Esophagus muscularis mucosa (tissue), 4 donors: ENCODE measurements around the gene CTNNA3. TPM values are rescaled to one million over a fixed set of nuclear protein-coding genes. Genes with fewer than 3 reads are reported as not detected.

Source experiments
- DNase-seq: peaks from one replicate; pipeline ENCODE4 v3.0.0-alpha.2; 2017; ENCODE audit errors: extremely low spot score
- H3K27ac ChIP-seq, 4 donors: fragments of 200-600 bp; sonication (generic); replicated peaks in 1 of 4; 1 replicate in 3 of 4; 2 replicates in 1 of 4; pipeline ENCODE4 v1.5.1; 2016 to 2019; ENCODE audit warnings: mild to moderate bottlenecking in 1 of 4
- H3K27me3 ChIP-seq, 4 donors: fragments of 200-600 bp; sonication (generic); one replicate each; pipeline versions ENCODE4 v1.5.1 to v1.6.0; 2016 to 2019
- H3K36me3 ChIP-seq, 4 donors: fragments of 200-600 bp; sonication (generic); one replicate each; pipeline ENCODE4 v1.5.1; 2016 to 2019
- H3K4me1 ChIP-seq, 4 donors: fragments of 200-600 bp; sonication (generic); one replicate each; pipeline ENCODE4 v1.5.1; 2016 to 2019
- H3K4me3 ChIP-seq, 4 donors: fragments of 200-600 bp; sonication (generic); 1 replicate in 2 of 4; 2 replicates in 2 of 4; pipeline ENCODE4 v1.5.1; 2016 to 2019; ENCODE audit warnings: mild to moderate bottlenecking in 4 of 4, moderate library complexity in 1 of 4
- H3K9me3 ChIP-seq, 4 donors: fragments of 200-600 bp; sonication (generic); 1 replicate in 3 of 4; 2 replicates in 1 of 4; pipeline ENCODE4 v1.5.1; 2016 to 2019
- EP300 ChIP-seq: sonication (generic); formaldehyde crosslinking; IDR thresholded peaks from one replicate; pipeline ENCODE4 v1.6.1; 2017; ENCODE audit warnings: antibody characterized with exemption
- POLR2A ChIP-seq: fragments of 450-650 bp; IDR thresholded peaks from one replicate; pipeline ENCODE4 v1.6.1; 2017; ENCODE audit warnings: antibody characterized with exemption, moderate library complexity, mild to moderate bottlenecking, low read depth
- POLR2AphosphoS5 ChIP-seq, 2 donors: sonication (generic); formaldehyde crosslinking; IDR thresholded peaks; one replicate each; pipeline ENCODE4 v1.6.1; 2017; ENCODE audit warnings: antibody characterized with exemption in 2 of 2
- WGBS: methylation state at CpG from one replicate; pipeline ENCODE4 v1.1.5; 2018; 5-methylcytosine and 5-hydroxymethylcytosine counted together
- intact Hi-C: fragments of 100-400 bp; cut with DNase I; formaldehyde crosslinking; loops from one replicate; pipeline ENCODE4 v1.15.1; 2023
- total RNA-seq, 4 donors: library from RNA; depleted of rRNA; stranded (reverse); fragments of >200 nt; gene quantifications; one replicate each; pipeline versions ENCODE4 v1.1.0 to v1.2.1, GENCODE V29; 2016
- TF ChIP-seq, protein P1 (sequence below), 3 experiments: fragments of 200-600 bp in 2 of 3; fragments of 450-650 bp in 1 of 3; sonication (generic) in 2 of 3; IDR thresholded peaks; one replicate each; pipeline ENCODE4 v1.5.1; 2017 to 2019; ENCODE audit warnings: antibody characterized with exemption in 3 of 3, mild to moderate bottlenecking in 2 of 3, moderate library complexity in 1 of 3

CTNNA3 gene
- total RNA-seq, 4 donors from 2014 or later: 5.1 to 27.8 (median 17.6) TPM

GRCh38 chr10:66192162-66192831 lies 1503.7 kb downstream of the CTNNA3 start:
- no peak for DNase-seq
- 71% methylated on average over 2 of the region's 2 CpGs for WGBS
- no peaks in the 10 kb centered on the region for H3K4me1 ChIP-seq
- H3K4me3 ChIP-seq: no peak overlapping the region
- no peak overlapping the region for H3K27ac ChIP-seq
- H3K27me3 ChIP-seq: no peaks in the 10 kb centered on the region
- intact Hi-C loops: no loop called here
- TF ChIP-seq, protein P1, sequence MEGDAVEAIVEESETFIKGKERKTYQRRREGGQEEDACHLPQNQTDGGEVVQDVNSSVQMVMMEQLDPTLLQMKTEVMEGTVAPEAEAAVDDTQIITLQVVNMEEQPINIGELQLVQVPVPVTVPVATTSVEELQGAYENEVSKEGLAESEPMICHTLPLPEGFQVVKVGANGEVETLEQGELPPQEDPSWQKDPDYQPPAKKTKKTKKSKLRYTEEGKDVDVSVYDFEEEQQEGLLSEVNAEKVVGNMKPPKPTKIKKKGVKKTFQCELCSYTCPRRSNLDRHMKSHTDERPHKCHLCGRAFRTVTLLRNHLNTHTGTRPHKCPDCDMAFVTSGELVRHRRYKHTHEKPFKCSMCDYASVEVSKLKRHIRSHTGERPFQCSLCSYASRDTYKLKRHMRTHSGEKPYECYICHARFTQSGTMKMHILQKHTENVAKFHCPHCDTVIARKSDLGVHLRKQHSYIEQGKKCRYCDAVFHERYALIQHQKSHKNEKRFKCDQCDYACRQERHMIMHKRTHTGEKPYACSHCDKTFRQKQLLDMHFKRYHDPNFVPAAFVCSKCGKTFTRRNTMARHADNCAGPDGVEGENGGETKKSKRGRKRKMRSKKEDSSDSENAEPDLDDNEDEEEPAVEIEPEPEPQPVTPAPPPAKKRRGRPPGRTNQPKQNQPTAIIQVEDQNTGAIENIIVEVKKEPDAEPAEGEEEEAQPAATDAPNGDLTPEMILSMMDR (IDR thresholded peaks at IDR 0.05): no peak
- TF ChIP-seq POLR2AphosphoS5 (IDR thresholded peaks at IDR 0.05) (no peak), POLR2A (no peak), EP300 (no peak)
- no peaks in the 10 kb centered on the region for H3K9me3 ChIP-seq
- H3K36me3 ChIP-seq: no peaks in the 10 kb centered on the region

GRCh38 chr10:66190413-66190812 lies 1505.6 kb downstream of the CTNNA3 start:
- H3K27ac ChIP-seq: no peak overlapping the region
- DNase-seq: no peak
- WGBS: 82% methylated on average over 2 of the region's 2 CpGs
- TF ChIP-seq, protein P1 (IDR thresholded peaks at IDR 0.05): no peak
- no peak for TF ChIP-seq EP300
- no peak for TF ChIP-seq POLR2AphosphoS5 (IDR thresholded peaks at IDR 0.05)
- no peak for TF ChIP-seq POLR2A
- H3K27me3 ChIP-seq: no peaks in the 10 kb centered on the region
- no peaks in the 10 kb centered on the region for H3K36me3 ChIP-seq
- intact Hi-C loops: no loop called here
- no peak overlapping the region for H3K4me3 ChIP-seq
- no peaks in the 10 kb centered on the region for H3K4me1 ChIP-seq
- no peaks in the 10 kb centered on the region for H3K9me3 ChIP-seq

- no peaks in the 10 kb centered on the region for H3K27me3 ChIP-seq
- TF ChIP-seq EP300: no peak
- TF ChIP-seq, protein P1 (IDR thresholded peaks at IDR 0.05): no peak
- no peak overlapping the region for H3K4me3 ChIP-seq
- no peaks in the 10 kb centered on the region for H3K9me3 ChIP-seq
- intact Hi-C loops: no loop called here
- H3K36me3 ChIP-seq: no peaks in the 10 kb centered on the region
- no peak for DNase-seq
- no peak overlapping the region for H3K27ac ChIP-seq
- H3K4me1 ChIP-seq: no peaks in the 10 kb centered on the region
Observed at GRCh38 chr10:66189271-66189670, 1506.7 kb downstream of the CTNNA3 start.

DNA sequence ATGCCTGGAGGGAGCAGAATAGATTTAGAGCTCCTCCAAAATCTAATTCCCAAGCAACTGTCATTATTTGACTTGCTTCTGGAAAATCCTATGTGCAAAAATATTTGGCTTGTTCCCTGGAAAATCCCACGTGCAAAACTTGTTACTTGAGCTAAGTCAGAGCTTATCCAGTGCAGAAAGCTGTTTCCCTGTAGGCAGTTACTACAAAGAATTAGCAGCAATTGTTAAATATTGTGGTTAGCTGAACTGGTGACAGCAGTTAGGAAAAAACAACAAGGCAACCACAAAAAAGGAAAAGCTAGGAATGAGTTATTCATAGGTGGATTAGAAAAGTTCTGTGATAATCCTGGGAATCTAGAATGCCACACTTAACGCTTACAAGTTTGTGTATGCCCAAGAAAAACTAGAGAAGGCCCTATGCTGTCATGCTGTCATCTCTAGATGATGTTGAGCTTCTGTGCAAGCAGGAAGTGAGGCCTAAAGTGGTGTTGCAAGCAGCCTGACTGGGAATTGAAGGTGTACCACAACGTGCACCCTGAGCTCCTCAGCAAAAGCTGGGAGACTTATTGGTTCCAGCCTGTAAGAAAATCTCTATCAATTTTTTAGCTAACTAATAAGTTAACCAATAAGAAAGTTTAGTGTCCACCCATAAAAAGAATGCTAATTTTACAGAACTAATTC lies 1508.8 kb downstream of the CTNNA3 start:
- DNase-seq: no peak
- Histone ChIP-seq H3K36me3 (no peaks in the 10 kb centered on the region), H3K4me3 (no peak overlapping the region), H3K4me1 (no peaks in the 10 kb centered on the region), H3K9me3 (no peaks in the 10 kb centered on the region), H3K27me3 (no peaks in the 10 kb centered on the region), H3K27ac (no peak overlapping the region)
- no peak for TF ChIP-seq POLR2A
- 51% methylated on average over 3 of the region's 3 CpGs for WGBS
- intact Hi-C loops: no loop called here

DNA sequence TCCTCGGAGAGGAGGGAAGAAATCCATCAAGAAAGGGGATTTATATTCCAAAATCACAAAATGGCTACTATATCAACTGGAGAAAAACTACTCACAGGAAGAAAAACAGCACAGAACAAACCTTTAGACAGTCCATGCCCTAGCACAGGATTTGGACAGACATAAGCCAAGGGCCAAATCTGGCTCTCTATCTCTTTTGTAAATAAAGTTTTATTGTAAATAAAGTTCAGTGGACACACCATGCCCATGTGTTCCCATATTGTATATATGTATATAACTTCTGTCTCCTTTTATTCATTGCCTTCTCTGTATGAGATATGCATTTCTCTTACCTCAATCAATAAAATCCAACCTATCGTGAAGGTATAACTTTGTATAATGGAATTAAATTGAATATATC lies 1513.0 kb downstream of the CTNNA3 start:
- no peak for DNase-seq
- H3K4me3 ChIP-seq: no peak overlapping the region
- 92% methylated on average over 2 of the region's 2 CpGs for WGBS

More for the DNA sequence above, 1513.0 kb downstream of the CTNNA3 start:
- no peak for TF ChIP-seq EP300
- TF ChIP-seq, protein P1 (IDR thresholded peaks at IDR 0.05): no peak
- no peak for TF ChIP-seq POLR2A
- no peak for TF ChIP-seq POLR2AphosphoS5 (IDR thresholded peaks at IDR 0.05)
- H3K4me1 ChIP-seq: peaks cover 0 to 3% (median 0%) of the 10 kb centered on the region in 4 donors
- H3K27ac ChIP-seq: no peak overlapping the region
- no peaks in the 10 kb centered on the region for H3K36me3 ChIP-seq
- H3K9me3 ChIP-seq: no peaks in the 10 kb centered on the region
- H3K27me3 ChIP-seq: no peaks in the 10 kb centered on the region
- intact Hi-C loops: no loop called here
